ENCODE data around the gene PRDM4. TPM values are rescaled to one million over a fixed set of nuclear protein-coding genes. Genes with fewer than 3 reads are reported as not detected.
"Not testable (repeated sequence)": the region's sequence is repeated elsewhere in the genome, so short reads cannot be mapped to it uniquely, and the experiment has no call there.

The PRDM4 gene
- total and polyA plus RNA-seq, 2 experiments from 2014 or later: 11.7 to 18.3 TPM

- no peaks in the 10 kb centered on the region for H3K4me1 ChIP-seq (ENCODE audit: insufficient read depth)
- no peak overlapping the region for H2AFZ ChIP-seq
- H3K79me2 ChIP-seq (ENCODE audit: insufficient read depth): no peaks in the 10 kb centered on the region
- H3K27me3 ChIP-seq (replicated peaks; ENCODE audit: insufficient read depth): no peaks in the 10 kb centered on the region
- no peaks in the 10 kb centered on the region for H3K9me3 ChIP-seq (ENCODE audit: low read depth)
- no peaks in the 10 kb centered on the region for H3K9me2 ChIP-seq (ENCODE audit: insufficient read depth)
- 100% methylated on average over 1 of the region's 1 CpG for WGBS, 2 experiments (ENCODE audit: low coverage in 1 of 2, low lambda C conversion rate in 2 of 2, missing lambda C conversion rate in 2 of 2)
- H3K4me2 ChIP-seq (ENCODE audit: unreplicated experiment): no peak overlapping the region
- H3K9ac ChIP-seq: no peak overlapping the region
- H4K20me1 ChIP-seq (ENCODE audit: insufficient read depth): no peaks in the 10 kb centered on the region
- peaks cover 19% of the 10 kb centered on the region; the same call in 1 of the 2 replicates for H3F3A ChIP-seq (ENCODE audit: insufficient read depth)
- TF ChIP-seq EZH2phosphoT487 (IDR thresholded peaks at IDR 0.05; ENCODE audit: insufficient read depth, low read depth) (no peak), EZH2 (IDR thresholded peaks at IDR 0.05; ENCODE audit: insufficient read depth, poor library complexity, severe bottlenecking) (no peak)
- no peak overlapping the region for H3K27ac ChIP-seq
- in situ Hi-C loops (cut with MboI): no loop called here
- DNase-seq: no peak
- peaks cover 9% of the 10 kb centered on the region; the same call in 1 of the 2 replicates for H3K36me3 ChIP-seq (ENCODE audit: low read depth)
- H3K4me3 ChIP-seq: no peak overlapping the region
Observed at GRCh38 chr12:107718606-107719005, 42.3 kb downstream of the PRDM4 start.

GRCh38 chr12:107715780-107716179, 45.2 kb downstream of the PRDM4 start:
- H3K27ac ChIP-seq: no peak overlapping the region
- H3K4me3 ChIP-seq: no peak overlapping the region
- no peak overlapping the region for H3K9ac ChIP-seq
- H2AFZ ChIP-seq: no peak overlapping the region
- H3K36me3 ChIP-seq (ENCODE audit: low read depth): peaks cover 38% of the 10 kb centered on the region
- no peaks in the 10 kb centered on the region for H3K9me2 ChIP-seq (ENCODE audit: insufficient read depth)
- H4K20me1 ChIP-seq (ENCODE audit: insufficient read depth): no peaks in the 10 kb centered on the region
- no peak overlapping the region for H3K4me2 ChIP-seq (ENCODE audit: unreplicated experiment)
- H3K4me1 ChIP-seq (ENCODE audit: insufficient read depth): no peaks in the 10 kb centered on the region
- H3K9me3 ChIP-seq (ENCODE audit: low read depth): no peaks in the 10 kb centered on the region
- no peaks in the 10 kb centered on the region for H3K79me2 ChIP-seq (ENCODE audit: insufficient read depth)
- H3F3A ChIP-seq (ENCODE audit: insufficient read depth): peaks cover 30% of the 10 kb centered on the region; the same call in 1 of the 2 replicates
- no peaks in the 10 kb centered on the region for H3K27me3 ChIP-seq (replicated peaks; ENCODE audit: insufficient read depth)
- in situ Hi-C loops (cut with MboI): no loop called here
- TF ChIP-seq EZH2phosphoT487 (IDR thresholded peaks at IDR 0.05; ENCODE audit: insufficient read depth, low read depth): no peak
- no peak for TF ChIP-seq EZH2 (IDR thresholded peaks at IDR 0.05; ENCODE audit: insufficient read depth, poor library complexity, severe bottlenecking)
- DNase-seq: no peak

- H3K9me2 ChIP-seq (ENCODE audit: insufficient read depth); in situ Hi-C loops (cut with MboI); H4K20me1 ChIP-seq (ENCODE audit: insufficient read depth); H3K4me1 ChIP-seq (ENCODE audit: insufficient read depth); H3K27me3 ChIP-seq (replicated peaks; ENCODE audit: insufficient read depth); H3K27ac ChIP-seq; H3F3A ChIP-seq (ENCODE audit: insufficient read depth); H3K9ac ChIP-seq; H3K9me3 ChIP-seq (ENCODE audit: low read depth); H3K4me3 ChIP-seq; H3K4me2 ChIP-seq (ENCODE audit: unreplicated experiment); DNase-seq; H2AFZ ChIP-seq: not testable (repeated sequence)
- H3K79me2 ChIP-seq (ENCODE audit: insufficient read depth): peaks cover 57% of the 10 kb centered on the region
- peaks cover 71% of the 10 kb centered on the region for H3K36me3 ChIP-seq (ENCODE audit: low read depth)
- 91 to 98% methylated on average over 5 of the region's 5 CpGs for WGBS, 2 experiments (ENCODE audit: low coverage in 1 of 2, low lambda C conversion rate in 2 of 2, missing lambda C conversion rate in 2 of 2)
Observed at GRCh38 chr12:107705522-107705921, 55.4 kb downstream of the PRDM4 start.

GRCh38 chr12:107704041-107704440, 56.9 kb downstream of the PRDM4 start:
- Histone ChIP-seq H3K9me2 (ENCODE audit: insufficient read depth) (no peaks in the 10 kb centered on the region), H3F3A (ENCODE audit: insufficient read depth) (peaks cover 8% of the 10 kb centered on the region), H3K4me2 (ENCODE audit: unreplicated experiment) (no peak overlapping the region), H3K4me1 (ENCODE audit: insufficient read depth) (no peaks in the 10 kb centered on the region), H3K36me3 (ENCODE audit: low read depth) (peaks cover 73% of the 10 kb centered on the region), H3K79me2 (ENCODE audit: insufficient read depth) (peaks cover 67% of the 10 kb centered on the region), H3K4me3 (no peak overlapping the region), H3K9ac (no peak overlapping the region), H3K27ac (no peak overlapping the region), H3K9me3 (ENCODE audit: low read depth) (no peaks in the 10 kb centered on the region), H4K20me1 (ENCODE audit: insufficient read depth) (no peaks in the 10 kb centered on the region), H2AFZ (no peak overlapping the region), H3K27me3 (replicated peaks; ENCODE audit: insufficient read depth) (no peaks in the 10 kb centered on the region)
- in situ Hi-C loops (cut with MboI): no loop called here
- TF ChIP-seq EZH2phosphoT487 (IDR thresholded peaks at IDR 0.05; ENCODE audit: insufficient read depth, low read depth) (no peak), EZH2 (IDR thresholded peaks at IDR 0.05; ENCODE audit: insufficient read depth, poor library complexity, severe bottlenecking) (no peak)
- 91 to 92% methylated on average over 5 of the region's 5 CpGs for WGBS, 2 experiments (ENCODE audit: low coverage in 1 of 2, low lambda C conversion rate in 2 of 2, missing lambda C conversion rate in 2 of 2)
- DNase-seq: no peak

- Histone ChIP-seq H3K27me3 (replicated peaks; ENCODE audit: insufficient read depth) (no peaks in the 10 kb centered on the region), H3F3A (ENCODE audit: insufficient read depth) (peaks cover 8% of the 10 kb centered on the region), H3K79me2 (ENCODE audit: insufficient read depth) (peaks cover 77% of the 10 kb centered on the region), H3K36me3 (ENCODE audit: low read depth) (peaks cover 85% of the 10 kb centered on the region), H2AFZ (no peak overlapping the region), H4K20me1 (ENCODE audit: insufficient read depth) (no peaks in the 10 kb centered on the region), H3K9me2 (ENCODE audit: insufficient read depth) (no peaks in the 10 kb centered on the region), H3K9me3 (ENCODE audit: low read depth) (no peaks in the 10 kb centered on the region), H3K9ac (no peak overlapping the region), H3K4me3 (no peak overlapping the region), H3K27ac (no peak overlapping the region), H3K4me1 (ENCODE audit: insufficient read depth) (no peaks in the 10 kb centered on the region), H3K4me2 (ENCODE audit: unreplicated experiment) (no peak overlapping the region)
- TF ChIP-seq EZH2phosphoT487 (IDR thresholded peaks at IDR 0.05; ENCODE audit: insufficient read depth, low read depth): no peak
- TF ChIP-seq EZH2 (IDR thresholded peaks at IDR 0.05; ENCODE audit: insufficient read depth, poor library complexity, severe bottlenecking): no peak
- in situ Hi-C loops (cut with MboI): no loop called here
- WGBS, 2 experiments (ENCODE audit: low coverage in 1 of 2, low lambda C conversion rate in 2 of 2, missing lambda C conversion rate in 2 of 2): 94 to 100% methylated on average over 4 of the region's 4 CpGs
- DNase-seq: no peak
Observed at GRCh38 chr12:107702106-107702505, 58.8 kb downstream of the PRDM4 start.

GRCh38 chr12:107695772-107696171, 65.2 kb downstream of the PRDM4 start:
- H3K9me2 ChIP-seq (ENCODE audit: insufficient read depth); H2AFZ ChIP-seq; H3K4me3 ChIP-seq; H3K9ac ChIP-seq; H4K20me1 ChIP-seq (ENCODE audit: insufficient read depth); in situ Hi-C loops (cut with MboI); H3K27me3 ChIP-seq (replicated peaks; ENCODE audit: insufficient read depth); H3K9me3 ChIP-seq (ENCODE audit: low read depth); H3F3A ChIP-seq (ENCODE audit: insufficient read depth); H3K4me1 ChIP-seq (ENCODE audit: insufficient read depth); H3K4me2 ChIP-seq (ENCODE audit: unreplicated experiment): not testable (repeated sequence)
- 89 to 100% methylated on average over 2 of the region's 2 CpGs for WGBS, 2 experiments (ENCODE audit: low coverage in 1 of 2, low lambda C conversion rate in 2 of 2, missing lambda C conversion rate in 2 of 2)
- peak; percentile 57 for DNase-seq
- Histone ChIP-seq H3K36me3 (ENCODE audit: low read depth) (peaks cover 80% of the 10 kb centered on the region), H3K79me2 (ENCODE audit: insufficient read depth) (peaks cover 51% of the 10 kb centered on the region), H3K27ac (0 out of 2 replicates have a peak overlapping the region, but pooled peaks have one; percentile 22)
